DOHH2 (cell line): Measurements from ENCODE around the gene BPIFA3.

Source experiments
- EZH2phosphoT487 ChIP-seq: fragments of 200-600 bp; sonication (generic); IDR thresholded peaks from 2 replicates; pipeline ENCODE4 v1.6.1; 2017; ENCODE audit warnings: borderline replicate concordance, mild to moderate bottlenecking, antibody characterized with exemption, low read length, moderate library complexity, mixed read lengths
- TF ChIP-seq, protein P1 (sequence below): fragments of 200-600 bp; sonication (generic); IDR thresholded peaks from one replicate; pipeline ENCODE4 v1.5.1; 2014; ENCODE audit warnings: antibody characterized with exemption, mild to moderate bottlenecking, low read depth, low read length; ENCODE audit not compliant: poor library complexity, severe bottlenecking

DNA sequence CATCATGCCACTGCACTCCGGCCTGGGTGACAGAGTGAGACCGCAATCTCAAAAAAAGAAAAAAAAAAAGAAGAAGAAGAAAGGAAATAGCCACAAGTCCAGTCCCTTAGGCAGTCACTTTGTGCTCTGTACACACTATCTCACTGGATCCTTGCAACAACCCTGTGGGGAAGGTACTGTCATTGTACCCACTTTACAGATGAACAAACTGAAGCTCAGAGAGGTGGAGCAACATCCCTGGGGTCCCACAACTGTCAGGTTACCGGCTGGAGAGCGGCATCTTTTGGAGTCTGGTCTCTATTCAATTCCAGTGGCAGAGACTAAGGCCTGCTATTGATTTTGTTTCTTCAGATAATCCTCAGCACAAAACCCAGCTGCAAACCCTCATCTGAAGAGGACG is 37.0 kb upstream of the BPIFA3 start:
- TF ChIP-seq, protein P1, sequence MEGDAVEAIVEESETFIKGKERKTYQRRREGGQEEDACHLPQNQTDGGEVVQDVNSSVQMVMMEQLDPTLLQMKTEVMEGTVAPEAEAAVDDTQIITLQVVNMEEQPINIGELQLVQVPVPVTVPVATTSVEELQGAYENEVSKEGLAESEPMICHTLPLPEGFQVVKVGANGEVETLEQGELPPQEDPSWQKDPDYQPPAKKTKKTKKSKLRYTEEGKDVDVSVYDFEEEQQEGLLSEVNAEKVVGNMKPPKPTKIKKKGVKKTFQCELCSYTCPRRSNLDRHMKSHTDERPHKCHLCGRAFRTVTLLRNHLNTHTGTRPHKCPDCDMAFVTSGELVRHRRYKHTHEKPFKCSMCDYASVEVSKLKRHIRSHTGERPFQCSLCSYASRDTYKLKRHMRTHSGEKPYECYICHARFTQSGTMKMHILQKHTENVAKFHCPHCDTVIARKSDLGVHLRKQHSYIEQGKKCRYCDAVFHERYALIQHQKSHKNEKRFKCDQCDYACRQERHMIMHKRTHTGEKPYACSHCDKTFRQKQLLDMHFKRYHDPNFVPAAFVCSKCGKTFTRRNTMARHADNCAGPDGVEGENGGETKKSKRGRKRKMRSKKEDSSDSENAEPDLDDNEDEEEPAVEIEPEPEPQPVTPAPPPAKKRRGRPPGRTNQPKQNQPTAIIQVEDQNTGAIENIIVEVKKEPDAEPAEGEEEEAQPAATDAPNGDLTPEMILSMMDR: no peak
- no peak for TF ChIP-seq EZH2phosphoT487
